Glutamatergic neuron (in vitro differentiated cells): ENCODE measurements around the gene CEACAM16. TPM values are rescaled to one million over a fixed set of nuclear protein-coding genes. Genes with fewer than 3 reads are reported as not detected.

Experiments used
- DNase-seq: peaks from one replicate; pipeline ENCODE4 v3.0.0; 2022
- H3K27ac Mint-ChIP-seq: one replicate; pipeline ENCODE4 v1.8.0; 2020; ENCODE audit warnings: mild to moderate bottlenecking, mixed read lengths, inconsistent platforms; ENCODE audit not compliant: unreplicated experiment
- H3K27me3 Mint-ChIP-seq: one replicate; pipeline ENCODE4 v1.8.0; 2020; ENCODE audit warnings: mild to moderate bottlenecking, moderate library complexity, mixed read lengths, inconsistent platforms; ENCODE audit not compliant: unreplicated experiment
- H3K36me3 Mint-ChIP-seq: one replicate; pipeline ENCODE4 v1.8.0; 2020; ENCODE audit warnings: mild to moderate bottlenecking, mixed read lengths, inconsistent platforms; ENCODE audit not compliant: unreplicated experiment
- H3K4me1 Mint-ChIP-seq: one replicate; pipeline ENCODE4 v1.8.0; 2020; ENCODE audit warnings: mild to moderate bottlenecking, low read depth, mixed read lengths, inconsistent platforms; ENCODE audit not compliant: unreplicated experiment
- H3K4me3 Mint-ChIP-seq: one replicate; pipeline ENCODE4 v1.8.0; 2020; ENCODE audit warnings: mild to moderate bottlenecking, mixed read lengths, inconsistent platforms; ENCODE audit not compliant: unreplicated experiment
- H3K9me3 Mint-ChIP-seq: one replicate; pipeline ENCODE4 v1.8.0; 2020; ENCODE audit warnings: mild to moderate bottlenecking, moderate library complexity, mixed read lengths, inconsistent platforms; ENCODE audit not compliant: unreplicated experiment
- CTCF ChIP-seq: fragments of 200-600 bp; sonication (generic); IDR thresholded peaks from one replicate; pipeline ENCODE4 v1.5.0; 2021; ENCODE audit not compliant: partially characterized antibody, unreplicated experiment
- total RNA-seq: library from RNA; stranded (reverse); fragmentation: NEBNext Ultra II Directional; extraction: Animal tissue kit (Norgen Biotek cat#: 25700); gene quantifications from one replicate; pipeline ENCODE4 v1.2.1, GENCODE V29; 2021; ENCODE audit not compliant: unreplicated experiment

The CEACAM16 gene
- total RNA-seq, 1 donor from 2014 or later, result not detected

GRCh38 chr19:44662691-44663385, 36.1 kb upstream of the CEACAM16 start:
- DNase-seq, result no peak
- H3K4me1 Mint-ChIP-seq, result peaks cover 15% of the 10 kb centered on the region
- H3K9me3 Mint-ChIP-seq, result peaks cover 3% of the 10 kb centered on the region
- no peaks in the 10 kb centered on the region for H3K27me3 Mint-ChIP-seq
- TF ChIP-seq CTCF, result no peak
- no peaks in the 10 kb centered on the region for H3K36me3 Mint-ChIP-seq
- H3K27ac Mint-ChIP-seq, result no peak overlapping the region
- H3K4me3 Mint-ChIP-seq, result no peak overlapping the region

- no peak for TF ChIP-seq CTCF
- no peaks in the 10 kb centered on the region for H3K27me3 Mint-ChIP-seq
- H3K4me3 Mint-ChIP-seq, result no peak overlapping the region
- H3K4me1 Mint-ChIP-seq, result peaks cover 15% of the 10 kb centered on the region
- H3K9me3 Mint-ChIP-seq, result peaks cover 3% of the 10 kb centered on the region
- DNase-seq, result no peak
- H3K36me3 Mint-ChIP-seq, result no peaks in the 10 kb centered on the region
- H3K27ac Mint-ChIP-seq, result no peak overlapping the region
Observed at GRCh38 chr19:44663996-44664395, 35.0 kb upstream of the CEACAM16 start.

GRCh38 chr19:44664976-44665375, 34.0 kb upstream of the CEACAM16 start:
- Mint-ChIP-seq H3K9me3 (peaks cover 3% of the 10 kb centered on the region), H3K27me3 (no peaks in the 10 kb centered on the region), H3K27ac (no peak overlapping the region)

GRCh38 chr19:44666852-44667556, 31.9 kb upstream of the CEACAM16 start:
- Mint-ChIP-seq H3K36me3 (no peaks in the 10 kb centered on the region), H3K4me1 (peaks cover 6% of the 10 kb centered on the region), H3K27ac (no peak overlapping the region), H3K4me3 (no peak overlapping the region), H3K27me3 (no peaks in the 10 kb centered on the region), H3K9me3 (peaks cover 3% of the 10 kb centered on the region)
- no peak for TF ChIP-seq CTCF
- no peak for DNase-seq

More at GRCh38 chr19:44664976-44665375, 34.0 kb upstream of the CEACAM16 start:
- no peak for DNase-seq
- Mint-ChIP-seq H3K4me3 (no peak overlapping the region), H3K4me1 (peaks cover 15% of the 10 kb centered on the region), H3K36me3 (no peaks in the 10 kb centered on the region)
- no peak for TF ChIP-seq CTCF
